RWPE1 (cell line): Measurements from ENCODE around the gene BLOC1S1.

Experiments used
- CTCF ChIA-PET: fragments of 350-600 bp; sonication (Branson Sonifier 250); formaldehyde crosslinking; extraction: SDS; loops from one replicate; lab custom pipeline; 2021; lab: Yijun Ruan, JAX
- POLR2A ChIA-PET: fragments of 400-600 bp; formaldehyde crosslinking; extraction: SDS; loops from one replicate; lab custom pipeline; 2020; ENCODE audit warnings: antibody characterized with exemption; ENCODE audit not compliant: low non-redundant PET; lab: Yijun Ruan, JAX
- DNase-seq: peaks from one replicate; pipeline ENCODE4 v3.0.0; 2012; ENCODE audit warnings: low spot score
- H3K27ac ChIP-seq: fragments of 450-650 bp; 2 replicates; pipeline ENCODE4 v1.5.1; 2017
- TF ChIP-seq, protein P1 (sequence below): fragments of 450-650 bp; conservative IDR thresholded peaks from 2 replicates; pipeline ENCODE4 v1.5.1; 2017; ENCODE audit warnings: low read depth, mild to moderate bottlenecking

BLOC1S1 gene

DNA sequence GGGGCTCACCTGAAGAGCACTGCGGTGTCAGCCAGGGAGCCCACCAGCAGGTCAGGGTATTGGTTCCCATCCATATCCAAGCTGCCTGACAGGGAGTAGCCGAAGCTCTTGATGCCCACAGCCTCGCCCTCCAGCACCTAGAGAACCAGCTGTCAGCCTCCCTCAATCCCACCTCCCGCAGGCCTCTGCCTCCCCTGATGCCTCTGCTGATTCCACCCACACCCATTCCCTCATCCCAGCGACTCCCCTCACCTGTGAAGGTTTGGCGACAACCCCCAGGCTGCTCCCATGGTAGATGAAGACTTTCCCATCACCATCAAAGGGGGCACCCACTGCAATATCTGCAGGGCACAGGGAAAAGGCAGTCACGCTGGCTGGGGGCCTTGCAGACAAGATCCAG, 18.2 kb upstream of the BLOC1S1 start:
- TF ChIP-seq, protein P1, sequence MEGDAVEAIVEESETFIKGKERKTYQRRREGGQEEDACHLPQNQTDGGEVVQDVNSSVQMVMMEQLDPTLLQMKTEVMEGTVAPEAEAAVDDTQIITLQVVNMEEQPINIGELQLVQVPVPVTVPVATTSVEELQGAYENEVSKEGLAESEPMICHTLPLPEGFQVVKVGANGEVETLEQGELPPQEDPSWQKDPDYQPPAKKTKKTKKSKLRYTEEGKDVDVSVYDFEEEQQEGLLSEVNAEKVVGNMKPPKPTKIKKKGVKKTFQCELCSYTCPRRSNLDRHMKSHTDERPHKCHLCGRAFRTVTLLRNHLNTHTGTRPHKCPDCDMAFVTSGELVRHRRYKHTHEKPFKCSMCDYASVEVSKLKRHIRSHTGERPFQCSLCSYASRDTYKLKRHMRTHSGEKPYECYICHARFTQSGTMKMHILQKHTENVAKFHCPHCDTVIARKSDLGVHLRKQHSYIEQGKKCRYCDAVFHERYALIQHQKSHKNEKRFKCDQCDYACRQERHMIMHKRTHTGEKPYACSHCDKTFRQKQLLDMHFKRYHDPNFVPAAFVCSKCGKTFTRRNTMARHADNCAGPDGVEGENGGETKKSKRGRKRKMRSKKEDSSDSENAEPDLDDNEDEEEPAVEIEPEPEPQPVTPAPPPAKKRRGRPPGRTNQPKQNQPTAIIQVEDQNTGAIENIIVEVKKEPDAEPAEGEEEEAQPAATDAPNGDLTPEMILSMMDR, result no peak
- no peak for DNase-seq
- CTCF ChIA-PET, result no interaction called here
- H3K27ac ChIP-seq, result no peak overlapping the region
- POLR2A ChIA-PET, result no interaction called here

- TF ChIP-seq, protein P1, result no peak
- H3K27ac ChIP-seq, result no peak overlapping the region
- CTCF ChIA-PET, result interaction anchor here (0.6 kb wide), 2 partner anchors 11 to 17 kb away, joined by 3 to 4 read pairs; no protein-coding TSS in a partner anchor
- POLR2A ChIA-PET, result no interaction called here
- DNase-seq, result no peak
Observed at GRCh38 chr12:55698241-55698955, 17.4 kb upstream of the BLOC1S1 start.

DNA sequence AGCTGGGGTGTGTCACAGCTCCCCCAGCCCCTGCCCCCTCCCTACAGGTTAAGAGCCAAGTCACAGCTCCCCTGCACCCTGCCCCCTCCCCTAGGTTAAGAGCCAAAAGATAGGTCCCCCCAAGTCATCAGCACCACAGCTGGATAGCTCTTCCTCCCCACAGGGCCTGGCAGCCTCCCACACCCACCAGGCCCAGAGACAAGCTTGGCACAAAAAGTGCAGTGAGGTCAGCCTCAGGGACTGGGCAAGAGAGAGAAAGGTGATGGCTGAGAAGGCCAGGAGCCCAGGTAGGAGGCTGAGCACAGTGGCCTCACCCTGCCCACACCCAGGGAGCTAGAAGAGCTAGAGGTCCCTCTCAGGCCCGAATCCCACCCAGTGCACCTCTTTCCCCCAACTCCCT, 16.9 kb upstream of the BLOC1S1 start:
- TF ChIP-seq, protein P1, result no peak
- no peak overlapping the region for H3K27ac ChIP-seq
- DNase-seq, result no peak
- POLR2A ChIA-PET, result no interaction called here
- CTCF ChIA-PET, result interaction anchor here (0.6 kb wide), 2 partner anchors 12 to 16 kb away, joined by 3 to 4 read pairs; no protein-coding TSS in a partner anchor

- DNase-seq, result no peak
- TF ChIP-seq, protein P1, result no peak
- H3K27ac ChIP-seq, result no peak overlapping the region
- ChIA-PET CTCF (interaction anchor here (0.5 kb wide), 1 partner anchor 23 kb away, joined by 3 read pairs; no protein-coding TSS in a partner anchor), POLR2A (no interaction called here)
Observed at GRCh38 chr12:55699471-55700055, 16.3 kb upstream of the BLOC1S1 start.

- peak; percentile 67 for DNase-seq
- ChIA-PET CTCF (interaction anchor here (0.5 kb wide), 1 partner anchor 505 kb away, joined by 3 read pairs; no protein-coding TSS in a partner anchor), POLR2A (interaction anchor here (0.6 kb wide), 1 partner anchor 22 kb away, joined by 4 read pairs; no protein-coding TSS in a partner anchor)
Observed at GRCh38 chr12:55700255-55701018, 15.4 kb upstream of the BLOC1S1 start.

DNA sequence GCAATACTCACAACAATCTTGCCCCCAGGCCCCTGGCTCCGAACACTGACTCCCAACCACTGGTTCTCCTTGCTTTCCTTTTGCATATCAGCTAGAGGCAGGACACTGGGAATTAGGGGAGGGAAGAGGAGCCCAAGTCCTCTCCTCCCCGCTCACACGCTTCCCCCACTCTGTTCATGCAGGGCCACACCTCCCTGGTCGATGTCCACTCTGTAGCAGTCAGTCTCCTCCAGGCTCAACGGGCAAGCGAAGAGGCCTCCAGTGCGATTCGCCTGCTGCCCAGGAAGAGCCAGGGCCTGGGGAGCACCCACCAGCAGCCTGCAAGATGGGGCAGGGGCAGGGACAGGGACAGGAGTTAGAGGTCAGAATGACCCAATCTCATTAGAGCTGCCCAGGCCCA, 13.0 kb upstream of the BLOC1S1 start:
- no peak for DNase-seq
- H3K27ac ChIP-seq, result no peak overlapping the region
- CTCF ChIA-PET, result no interaction called here
- TF ChIP-seq, protein P1, result no peak
- POLR2A ChIA-PET, result no interaction called here

More at GRCh38 chr12:55700255-55701018, 15.4 kb upstream of the BLOC1S1 start:
- TF ChIP-seq, protein P1, result no peak
- H3K27ac ChIP-seq, result no peak overlapping the region; the same call in 1 of the 2 replicates
